Panc1 (cell line): Measurements from ENCODE around the gene YIF1A.

Experiments
- POLR2AphosphoS5 ChIP-seq: IDR thresholded peaks from 2 replicates; pipeline ENCODE4 v1.6.1; 2012; ENCODE audit warnings: mild to moderate bottlenecking, low read depth, low read length, moderate library complexity
- TF ChIP-seq, protein P1 (sequence below): fragments of 450-650 bp; IDR thresholded peaks from 2 replicates; pipeline ENCODE4 v1.5.1; 2017; ENCODE audit warnings: mild to moderate bottlenecking

DNA sequence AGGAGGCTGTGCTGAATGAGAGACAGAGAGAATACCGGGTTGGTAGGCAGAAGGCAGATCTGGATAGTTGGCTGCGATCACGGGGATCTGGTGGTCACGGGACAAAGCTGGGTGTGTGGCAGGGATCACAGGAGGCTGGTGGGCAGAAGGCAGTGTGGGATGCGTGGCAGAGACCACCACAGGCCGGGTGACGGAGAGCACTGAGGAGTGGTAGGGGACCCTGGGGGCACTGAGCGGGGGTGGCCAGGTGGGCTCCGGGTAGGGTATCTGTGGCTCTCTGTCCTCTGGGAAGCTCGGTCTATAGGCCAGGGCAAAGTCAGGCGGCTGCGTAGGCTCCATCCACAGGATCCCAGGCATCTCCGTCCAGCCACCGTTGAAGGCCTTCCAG lies 26.5 kb upstream of the YIF1A start:
- TF ChIP-seq, protein P1, sequence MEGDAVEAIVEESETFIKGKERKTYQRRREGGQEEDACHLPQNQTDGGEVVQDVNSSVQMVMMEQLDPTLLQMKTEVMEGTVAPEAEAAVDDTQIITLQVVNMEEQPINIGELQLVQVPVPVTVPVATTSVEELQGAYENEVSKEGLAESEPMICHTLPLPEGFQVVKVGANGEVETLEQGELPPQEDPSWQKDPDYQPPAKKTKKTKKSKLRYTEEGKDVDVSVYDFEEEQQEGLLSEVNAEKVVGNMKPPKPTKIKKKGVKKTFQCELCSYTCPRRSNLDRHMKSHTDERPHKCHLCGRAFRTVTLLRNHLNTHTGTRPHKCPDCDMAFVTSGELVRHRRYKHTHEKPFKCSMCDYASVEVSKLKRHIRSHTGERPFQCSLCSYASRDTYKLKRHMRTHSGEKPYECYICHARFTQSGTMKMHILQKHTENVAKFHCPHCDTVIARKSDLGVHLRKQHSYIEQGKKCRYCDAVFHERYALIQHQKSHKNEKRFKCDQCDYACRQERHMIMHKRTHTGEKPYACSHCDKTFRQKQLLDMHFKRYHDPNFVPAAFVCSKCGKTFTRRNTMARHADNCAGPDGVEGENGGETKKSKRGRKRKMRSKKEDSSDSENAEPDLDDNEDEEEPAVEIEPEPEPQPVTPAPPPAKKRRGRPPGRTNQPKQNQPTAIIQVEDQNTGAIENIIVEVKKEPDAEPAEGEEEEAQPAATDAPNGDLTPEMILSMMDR: no peak
- TF ChIP-seq POLR2AphosphoS5: no peak
